ENCODE results near the gene SLC27A3.
"Not testable (repeated sequence)": the region's sequence is repeated elsewhere in the genome, so short reads cannot be mapped to it uniquely, and the experiment has no call there.

Gene SLC27A3

DNA sequence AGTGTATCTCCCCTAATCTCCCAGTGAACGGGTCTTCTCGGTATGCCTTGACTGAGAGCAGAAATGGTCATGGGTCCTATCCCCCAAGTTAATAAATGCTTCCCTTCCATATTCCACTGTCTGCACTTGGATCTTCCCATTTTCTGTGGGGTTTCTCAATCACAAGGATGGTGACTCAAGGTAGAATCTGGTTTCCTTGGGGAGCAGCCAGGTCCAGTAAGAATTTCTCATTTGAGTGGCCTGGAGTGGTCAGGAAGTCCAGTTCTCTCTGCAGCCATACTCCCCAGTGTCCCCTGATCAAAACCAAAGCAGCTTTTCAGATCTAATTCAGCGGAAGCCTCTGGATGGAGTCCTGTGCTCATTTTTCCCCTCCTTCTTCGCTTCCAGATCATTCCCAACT, 14.8 kb upstream of the SLC27A3 start:
- no peak for DNase-seq (ENCODE audit: low spot score)

DNA sequence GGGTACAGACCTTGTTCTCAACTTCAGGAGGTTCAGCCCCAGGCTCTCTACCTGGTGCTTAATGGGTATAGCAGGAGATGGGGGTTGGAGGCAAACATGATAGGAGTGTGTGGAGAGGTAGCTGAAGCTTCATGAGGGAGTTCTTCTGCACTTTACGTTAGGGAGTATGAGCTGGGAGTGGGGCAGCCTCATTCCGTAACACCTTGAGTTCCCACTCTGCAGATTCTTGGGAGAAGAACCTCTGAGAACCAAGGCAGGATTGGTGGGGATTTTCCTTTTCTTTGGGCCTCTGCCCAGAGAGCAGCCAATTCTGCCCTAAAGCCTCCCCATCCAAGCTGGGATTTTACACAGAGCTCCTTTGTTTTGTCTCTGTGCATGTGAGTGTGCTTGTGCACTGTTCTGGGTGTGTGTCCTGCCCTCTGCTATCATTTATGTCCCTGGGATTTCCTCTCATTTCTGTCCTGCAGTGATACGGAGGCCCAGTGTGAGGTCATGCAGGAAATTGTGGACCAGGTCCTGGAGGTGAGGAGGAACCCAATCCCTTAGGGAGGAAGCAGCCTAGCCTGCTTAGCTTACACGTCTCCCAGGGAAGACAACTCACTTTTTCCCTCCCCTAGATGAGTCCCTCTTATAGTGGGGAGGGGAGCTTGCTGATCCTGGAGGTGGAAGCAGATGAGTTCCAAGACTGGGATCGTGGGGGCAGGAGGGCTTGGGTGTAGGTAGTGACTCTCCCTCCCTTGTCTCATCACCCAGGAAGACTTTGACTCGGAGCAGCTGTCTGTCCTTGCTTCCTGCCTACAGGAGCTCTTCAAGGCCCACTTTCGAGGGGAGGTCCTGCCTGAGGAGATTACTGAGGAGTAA, 11.6 kb upstream of the SLC27A3 start:
- DNase-seq (ENCODE audit: low spot score): no peak

DNA sequence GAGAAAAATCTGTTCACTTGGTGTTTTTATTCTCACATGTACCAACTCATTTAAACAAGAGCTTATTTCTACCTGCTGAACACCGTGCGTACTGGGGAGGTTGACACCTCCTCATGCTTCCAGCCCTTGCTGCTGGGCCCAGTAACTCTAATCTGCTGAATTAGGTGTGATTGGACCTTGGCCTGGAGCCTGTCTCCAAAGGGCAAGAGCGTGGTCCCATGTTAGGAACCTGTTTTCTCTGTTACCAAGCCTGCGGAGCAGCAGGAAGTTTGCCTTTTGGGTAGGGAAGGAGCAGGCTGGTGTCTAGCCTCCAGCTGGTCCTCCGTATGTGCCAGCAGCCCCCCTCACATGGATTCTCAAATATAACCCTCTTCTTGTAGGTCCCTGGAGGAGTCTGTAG, 10.9 kb upstream of the SLC27A3 start:
- no peak for DNase-seq (ENCODE audit: low spot score)

DNA sequence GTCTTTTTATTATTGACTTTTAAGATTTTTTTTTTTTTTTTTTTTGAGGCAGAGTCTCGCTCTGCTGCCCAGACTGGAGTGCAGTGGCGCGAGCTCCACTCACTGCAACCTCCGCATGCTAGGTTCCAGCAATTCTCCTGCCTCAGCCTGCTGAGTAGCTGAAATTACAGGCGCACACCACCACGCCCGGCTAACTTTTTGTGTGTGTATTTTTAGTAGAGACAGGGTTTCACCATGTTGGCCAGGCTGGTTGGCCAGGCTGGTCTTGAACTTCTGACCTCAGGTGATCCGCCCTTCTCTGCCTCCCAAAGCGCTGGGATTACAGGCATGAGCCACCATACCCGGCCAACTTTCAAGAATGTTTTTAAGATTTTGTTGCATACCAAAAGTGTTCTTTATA, 8.5 kb upstream of the SLC27A3 start:
- DNase-seq (ENCODE audit: low spot score): not testable (repeated sequence)

DNA sequence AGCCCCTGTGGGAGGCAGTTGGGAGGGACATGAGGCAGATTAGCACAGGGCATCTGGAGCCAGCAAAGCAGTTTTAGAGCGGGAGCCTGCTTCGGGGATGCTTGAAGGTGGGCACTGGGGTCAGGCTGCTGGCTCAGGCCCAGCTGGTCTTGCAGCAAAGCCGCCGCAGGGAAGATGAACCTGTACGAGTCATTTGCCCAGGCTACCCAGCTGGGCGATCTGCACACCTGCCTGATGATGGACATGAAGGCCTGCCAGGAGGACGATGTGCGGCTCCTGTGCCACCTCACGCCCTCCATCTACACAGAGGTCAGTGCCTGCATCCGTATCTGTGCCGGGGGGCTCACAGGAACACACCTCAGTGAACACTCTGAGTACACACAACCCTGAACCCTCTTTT, 7.7 kb upstream of the SLC27A3 start:
- DNase-seq (ENCODE audit: low spot score): no peak

DNA sequence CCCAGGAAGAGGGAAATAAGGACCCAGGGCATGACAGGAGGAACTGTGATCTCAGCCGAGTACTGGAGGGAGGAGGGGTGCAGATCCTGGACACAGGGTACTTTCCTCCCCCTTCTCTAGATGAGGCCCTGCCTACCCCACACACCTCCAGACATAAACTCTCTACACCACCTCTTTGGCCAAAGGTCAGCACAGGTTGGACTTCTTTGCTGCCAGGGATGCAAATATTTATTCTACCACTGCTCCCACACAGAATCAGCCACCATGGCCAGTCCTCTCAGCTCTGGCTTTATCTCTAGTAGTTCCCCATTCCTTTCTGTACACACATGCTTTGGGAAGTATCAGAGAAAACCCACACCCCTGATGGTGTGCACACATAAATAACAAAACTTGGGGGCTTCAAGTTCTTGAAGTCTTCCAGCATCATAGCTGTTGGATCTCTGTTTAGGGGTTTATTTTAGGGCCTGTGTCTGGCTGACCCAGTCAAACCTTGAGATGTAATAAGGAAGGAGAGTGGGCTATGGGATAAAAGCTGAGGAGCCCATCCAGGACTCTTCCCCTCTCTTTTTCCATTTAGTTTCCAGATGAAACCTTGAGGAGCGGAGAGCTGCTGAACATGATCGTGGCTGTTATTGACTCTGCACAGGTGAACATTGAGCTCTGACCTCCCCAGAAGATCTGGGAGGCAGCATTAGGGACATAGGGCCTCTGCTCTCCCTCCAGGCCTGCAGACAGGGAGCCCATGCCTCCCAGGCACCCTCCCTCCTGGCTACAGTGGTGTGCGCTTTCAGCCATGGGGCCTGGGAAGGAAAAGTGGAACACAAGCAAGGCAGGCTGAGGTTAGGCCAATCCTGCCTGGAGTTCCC, 6.7 kb upstream of the SLC27A3 start:
- no peak for DNase-seq (ENCODE audit: low spot score)

DNA sequence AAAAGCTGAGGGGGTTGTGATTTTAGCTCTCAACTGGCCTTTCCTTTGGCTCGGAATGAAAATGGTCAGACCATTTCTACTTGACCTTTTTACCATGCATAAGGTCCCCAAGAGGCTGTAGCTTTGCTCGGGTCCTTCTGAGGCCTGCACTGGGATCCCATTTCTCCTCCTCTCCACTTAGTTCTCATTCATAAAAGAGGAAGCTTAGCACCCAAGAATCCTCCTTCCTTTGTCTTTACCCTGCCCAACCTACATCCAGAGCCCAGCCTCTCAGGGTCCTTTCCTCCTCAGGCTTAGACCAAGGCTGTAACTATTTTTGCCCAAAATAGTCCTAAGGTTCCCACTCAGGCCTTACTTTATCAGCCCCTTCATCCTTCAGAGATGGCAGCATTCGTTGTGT, 6.0 kb upstream of the SLC27A3 start:
- DNase-seq (ENCODE audit: low spot score): no peak

DNA sequence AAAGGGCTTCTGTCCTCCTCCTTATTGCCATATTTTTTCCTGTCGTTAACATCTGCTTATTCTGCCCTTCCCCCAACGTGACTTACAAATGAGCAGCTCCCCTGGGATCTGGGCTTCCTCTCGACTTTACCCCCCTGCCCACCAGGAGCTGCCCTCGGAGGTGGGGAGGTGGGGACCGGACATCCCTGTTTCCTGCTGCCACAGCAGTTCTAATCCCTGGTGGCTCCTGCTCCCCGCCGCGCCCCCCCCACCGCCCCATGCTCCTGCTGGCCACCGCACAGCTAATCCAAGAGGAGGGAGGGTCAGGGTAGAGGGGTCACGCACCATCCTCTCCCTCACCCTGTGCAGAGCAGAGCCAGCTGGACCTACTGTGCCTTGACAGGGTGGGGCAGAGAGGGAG, 4.4 kb upstream of the SLC27A3 start:
- DNase-seq (ENCODE audit: low spot score): no peak

DNA sequence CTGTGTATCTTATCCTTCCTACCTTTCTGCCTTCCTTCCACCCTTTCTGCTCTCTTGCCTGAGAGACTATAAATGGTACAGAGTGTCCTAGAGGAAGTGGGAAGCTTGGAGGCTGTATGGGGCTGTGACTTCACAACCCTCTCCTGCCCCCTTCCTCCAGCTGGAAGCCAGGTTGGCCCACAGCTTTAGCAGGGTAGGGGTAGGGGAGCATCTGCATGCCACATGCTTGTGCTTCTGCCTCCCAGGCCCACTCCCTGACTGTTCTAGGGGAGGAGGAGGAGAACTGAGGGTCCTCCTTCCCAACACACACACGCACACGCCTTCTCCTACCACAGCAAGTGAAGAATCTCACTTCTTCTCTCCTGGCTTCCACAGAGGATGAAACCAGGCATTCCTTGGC, 3.9 kb upstream of the SLC27A3 start:
- DNase-seq (ENCODE audit: low spot score): no peak

DNA sequence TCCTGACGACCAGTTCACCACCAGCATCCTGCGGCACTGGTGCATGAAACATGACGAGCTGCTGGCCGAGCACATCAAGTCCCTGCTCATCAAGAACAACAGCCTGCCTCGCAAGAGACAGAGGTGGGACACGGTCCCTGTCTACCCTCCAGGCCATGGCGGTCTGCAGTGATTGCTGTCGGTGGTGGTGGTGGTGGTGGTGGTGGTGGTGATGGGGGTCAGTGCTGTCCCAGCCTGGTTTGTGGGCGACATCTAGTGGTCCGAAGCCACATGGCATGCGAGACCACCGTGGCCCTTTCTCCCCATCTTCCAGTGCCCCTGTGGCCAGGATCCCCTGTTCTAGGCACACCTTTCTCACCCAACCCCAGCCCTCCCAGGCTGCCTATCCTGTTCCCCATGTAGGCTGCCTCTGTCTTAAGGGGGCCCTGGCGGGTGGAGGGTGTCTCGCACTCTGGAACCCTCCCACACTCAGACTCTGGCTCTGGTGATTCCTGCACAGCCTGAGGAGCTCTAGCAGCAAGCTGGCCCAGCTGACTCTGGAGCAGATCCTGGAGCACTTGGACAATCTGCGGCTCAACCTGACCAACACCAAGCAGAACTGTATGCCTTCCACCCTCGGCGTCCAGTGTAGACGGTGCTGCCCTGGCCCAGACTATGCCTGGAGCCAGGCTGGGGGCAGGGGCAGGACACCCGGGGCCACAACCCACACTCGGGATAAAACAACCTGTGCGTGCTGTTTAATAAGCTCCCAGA, 3.2 kb upstream of the SLC27A3 start:
- no peak for DNase-seq (ENCODE audit: low spot score)

DNA sequence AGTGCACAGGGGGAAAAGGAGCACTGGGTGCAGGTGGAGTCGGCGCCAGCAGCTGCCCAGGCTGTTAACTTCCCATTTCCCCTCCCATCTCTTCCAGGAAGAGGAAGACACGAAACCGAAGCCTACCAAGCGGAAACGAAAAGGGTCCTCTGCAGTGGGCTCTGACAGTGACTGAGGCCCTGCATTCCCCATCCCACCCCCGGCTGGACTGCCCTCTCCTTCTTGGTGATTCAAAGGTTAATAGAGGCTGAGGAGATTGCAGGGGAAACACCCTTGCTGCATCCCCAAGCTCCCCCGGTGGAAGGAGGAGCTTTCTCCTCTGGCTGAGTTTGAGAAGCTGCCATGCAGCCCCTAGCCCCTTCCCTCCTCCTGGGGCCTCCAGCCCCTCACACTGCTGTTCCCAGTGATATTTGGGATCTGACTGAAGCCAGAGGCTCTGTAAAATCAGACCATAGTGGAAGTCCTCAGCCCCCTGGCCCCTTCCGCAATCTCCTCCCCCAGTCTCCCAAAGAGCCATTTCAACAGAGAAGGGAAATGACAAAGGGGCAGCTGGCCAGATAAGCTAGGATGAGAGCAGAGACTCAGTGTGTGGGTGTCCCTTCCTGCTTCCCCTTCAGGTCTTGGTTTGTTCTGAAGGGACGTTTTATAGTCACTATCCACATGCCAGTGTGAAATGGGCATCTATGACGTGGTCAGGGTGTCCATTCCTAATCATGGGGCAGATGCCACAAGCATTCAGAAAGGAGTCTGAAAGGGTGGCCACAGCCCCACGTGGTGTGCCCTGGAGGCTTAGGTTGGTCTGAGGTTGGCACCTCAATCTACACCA, 1.9 kb upstream of the SLC27A3 start:
- no peak for DNase-seq (ENCODE audit: low spot score)

DNA sequence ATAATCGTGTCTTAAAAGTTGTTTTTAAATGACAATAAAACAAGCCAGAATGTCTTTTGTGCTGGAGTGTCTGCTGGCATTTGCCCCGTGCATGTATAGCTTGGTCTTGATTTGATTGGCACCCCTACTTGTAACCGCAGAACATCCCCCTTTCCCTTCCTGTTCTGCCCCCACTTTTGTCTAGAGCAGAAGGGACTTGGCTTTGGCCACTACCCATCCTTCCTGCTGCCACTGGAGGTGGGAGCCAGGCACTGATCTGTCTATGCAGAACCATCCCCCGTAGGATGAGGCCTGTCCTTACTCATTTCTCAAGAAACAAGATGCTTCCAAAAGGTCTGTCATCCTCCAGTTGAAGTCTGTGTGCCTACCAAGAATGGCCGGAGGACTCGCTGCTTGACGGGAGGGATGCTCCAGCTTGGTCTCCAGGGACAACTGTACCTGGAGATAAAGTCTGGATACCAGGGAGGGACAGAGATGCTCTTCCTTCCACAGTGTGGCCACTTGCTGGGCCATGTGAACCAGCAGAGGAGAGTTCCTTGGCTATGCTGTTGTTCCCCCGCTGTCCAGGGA, 1.1 kb upstream of the SLC27A3 start:
- no peak for DNase-seq (ENCODE audit: low spot score)

DNA sequence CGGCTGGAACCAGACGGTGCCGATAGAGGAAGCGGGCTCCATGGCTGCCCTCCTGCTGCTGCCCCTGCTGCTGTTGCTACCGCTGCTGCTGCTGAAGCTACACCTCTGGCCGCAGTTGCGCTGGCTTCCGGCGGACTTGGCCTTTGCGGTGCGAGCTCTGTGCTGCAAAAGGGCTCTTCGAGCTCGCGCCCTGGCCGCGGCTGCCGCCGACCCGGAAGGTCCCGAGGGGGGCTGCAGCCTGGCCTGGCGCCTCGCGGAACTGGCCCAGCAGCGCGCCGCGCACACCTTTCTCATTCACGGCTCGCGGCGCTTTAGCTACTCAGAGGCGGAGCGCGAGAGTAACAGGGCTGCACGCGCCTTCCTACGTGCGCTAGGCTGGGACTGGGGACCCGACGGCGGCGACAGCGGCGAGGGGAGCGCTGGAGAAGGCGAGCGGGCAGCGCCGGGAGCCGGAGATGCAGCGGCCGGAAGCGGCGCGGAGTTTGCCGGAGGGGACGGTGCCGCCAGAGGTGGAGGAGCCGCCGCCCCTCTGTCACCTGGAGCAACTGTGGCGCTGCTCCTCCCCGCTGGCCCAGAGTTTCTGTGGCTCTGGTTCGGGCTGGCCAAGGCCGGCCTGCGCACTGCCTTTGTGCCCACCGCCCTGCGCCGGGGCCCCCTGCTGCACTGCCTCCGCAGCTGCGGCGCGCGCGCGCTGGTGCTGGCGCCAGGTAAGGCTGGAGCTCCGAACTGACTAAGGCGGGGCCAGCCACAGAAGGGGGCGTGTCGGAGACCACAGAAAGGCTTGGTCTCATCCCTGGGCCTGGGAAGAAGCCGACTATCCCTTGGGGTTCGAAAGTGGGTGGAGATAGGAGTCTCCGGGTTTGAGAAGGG, 486 bp downstream of the SLC27A3 start:
- DNase-seq (ENCODE audit: low spot score): peak; percentile 61

DNA sequence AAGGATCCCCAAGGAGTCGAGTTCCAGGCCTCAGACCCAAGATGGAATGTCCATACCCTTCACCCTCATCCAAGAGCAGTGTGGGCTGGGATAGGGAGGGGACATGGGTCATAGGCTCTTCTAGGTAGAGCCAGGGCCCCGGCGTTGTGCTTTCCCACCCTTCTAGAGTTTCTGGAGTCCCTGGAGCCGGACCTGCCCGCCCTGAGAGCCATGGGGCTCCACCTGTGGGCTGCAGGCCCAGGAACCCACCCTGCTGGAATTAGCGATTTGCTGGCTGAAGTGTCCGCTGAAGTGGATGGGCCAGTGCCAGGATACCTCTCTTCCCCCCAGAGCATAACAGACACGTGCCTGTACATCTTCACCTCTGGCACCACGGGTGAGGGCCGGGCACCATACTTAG, 1.1 kb downstream of the SLC27A3 start:
- DNase-seq (ENCODE audit: low spot score): no peak

DNA sequence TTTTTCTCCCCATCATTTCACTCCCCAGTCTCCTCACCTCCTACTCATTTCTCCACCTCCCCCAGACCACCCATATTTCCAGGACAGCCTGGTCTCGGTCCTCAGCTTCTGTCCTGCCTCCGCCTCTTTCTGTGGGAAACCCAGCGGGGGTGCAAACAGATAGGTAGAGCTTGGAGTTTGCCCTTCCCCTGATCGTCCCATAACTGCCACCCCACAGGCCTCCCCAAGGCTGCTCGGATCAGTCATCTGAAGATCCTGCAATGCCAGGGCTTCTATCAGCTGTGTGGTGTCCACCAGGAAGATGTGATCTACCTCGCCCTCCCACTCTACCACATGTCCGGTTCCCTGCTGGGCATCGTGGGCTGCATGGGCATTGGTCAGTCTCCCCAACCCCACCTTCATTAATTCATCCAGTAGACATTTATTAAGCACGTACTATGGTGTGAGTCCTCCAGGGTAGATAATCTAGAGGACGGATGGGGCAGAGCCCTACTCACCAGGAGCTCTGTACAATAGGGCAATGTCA, 1.7 kb downstream of the SLC27A3 start:
- DNase-seq (ENCODE audit: low spot score): no peak

DNA sequence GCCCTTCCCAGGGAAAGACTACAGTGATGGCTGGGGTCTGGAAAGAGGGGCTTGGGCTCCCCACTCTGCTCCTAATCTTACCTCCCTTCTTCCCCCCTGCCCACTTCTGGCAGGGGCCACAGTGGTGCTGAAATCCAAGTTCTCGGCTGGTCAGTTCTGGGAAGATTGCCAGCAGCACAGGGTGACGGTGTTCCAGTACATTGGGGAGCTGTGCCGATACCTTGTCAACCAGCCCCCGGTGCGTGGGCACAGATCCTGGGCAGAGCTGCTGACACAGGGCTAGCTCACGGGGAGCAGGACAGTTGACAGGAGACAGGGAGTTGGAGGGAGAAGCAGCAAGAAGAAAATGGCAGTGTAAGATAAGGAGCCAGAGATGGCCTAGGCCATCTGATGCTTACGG, 2.4 kb downstream of the SLC27A3 start:
- no peak for DNase-seq (ENCODE audit: low spot score)

DNA sequence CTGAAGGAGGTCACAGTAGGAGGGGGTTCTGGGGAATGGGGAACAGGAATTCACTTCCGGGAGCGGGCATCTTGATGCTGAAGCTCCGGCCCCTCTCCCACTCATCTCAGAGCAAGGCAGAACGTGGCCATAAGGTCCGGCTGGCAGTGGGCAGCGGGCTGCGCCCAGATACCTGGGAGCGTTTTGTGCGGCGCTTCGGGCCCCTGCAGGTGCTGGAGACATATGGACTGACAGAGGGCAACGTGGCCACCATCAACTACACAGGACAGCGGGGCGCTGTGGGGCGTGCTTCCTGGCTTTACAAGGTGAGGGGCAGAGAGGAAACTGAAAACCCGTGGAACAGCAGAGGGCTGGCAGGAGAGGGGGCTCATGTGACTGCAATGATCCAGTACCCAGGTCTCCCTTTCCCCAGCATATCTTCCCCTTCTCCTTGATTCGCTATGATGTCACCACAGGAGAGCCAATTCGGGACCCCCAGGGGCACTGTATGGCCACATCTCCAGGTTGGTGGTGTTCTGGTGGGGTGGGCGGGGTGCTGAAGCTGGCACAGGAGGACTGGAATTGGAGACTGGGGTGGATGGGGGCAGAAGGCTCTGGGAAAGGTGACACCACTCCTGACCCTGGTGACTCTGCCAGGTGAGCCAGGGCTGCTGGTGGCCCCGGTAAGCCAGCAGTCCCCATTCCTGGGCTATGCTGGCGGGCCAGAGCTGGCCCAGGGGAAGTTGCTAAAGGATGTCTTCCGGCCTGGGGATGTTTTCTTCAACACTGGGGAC, 3.0 kb downstream of the SLC27A3 start:
- DNase-seq (ENCODE audit: low spot score): no peak

DNA sequence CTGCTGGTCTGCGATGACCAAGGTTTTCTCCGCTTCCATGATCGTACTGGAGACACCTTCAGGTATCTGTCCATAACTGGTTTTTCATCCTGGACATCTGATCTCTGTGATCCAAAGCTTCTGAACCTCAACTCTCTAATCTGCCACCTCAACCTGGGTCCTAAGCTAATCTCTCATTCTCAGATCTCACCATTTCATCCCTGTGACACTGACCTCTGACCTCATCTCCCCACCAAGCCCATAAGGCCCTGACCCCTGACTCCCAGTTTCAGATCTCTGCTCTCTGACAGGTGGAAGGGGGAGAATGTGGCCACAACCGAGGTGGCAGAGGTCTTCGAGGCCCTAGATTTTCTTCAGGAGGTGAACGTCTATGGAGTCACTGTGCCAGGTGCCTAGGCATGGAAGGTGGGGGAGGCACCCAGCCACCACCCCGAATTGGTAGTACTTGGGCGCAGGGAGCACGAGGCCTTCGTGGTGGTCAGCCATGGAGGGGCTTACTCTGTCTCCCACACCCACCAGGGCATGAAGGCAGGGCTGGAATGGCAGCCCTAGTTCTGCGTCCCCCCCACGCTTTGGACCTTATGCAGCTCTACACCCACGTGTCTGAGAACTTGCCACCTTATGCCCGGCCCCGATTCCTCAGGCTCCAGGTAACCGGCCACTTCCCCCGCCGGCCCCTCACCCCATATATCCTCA, 3.8 kb downstream of the SLC27A3 start:
- DNase-seq (ENCODE audit: low spot score): no peak
